ENCODE results near the gene SUMO3.
"Not testable (repeated sequence)": the region's sequence is repeated elsewhere in the genome, so short reads cannot be mapped to it uniquely, and the experiment has no call there.

The SUMO3 gene

DNA sequence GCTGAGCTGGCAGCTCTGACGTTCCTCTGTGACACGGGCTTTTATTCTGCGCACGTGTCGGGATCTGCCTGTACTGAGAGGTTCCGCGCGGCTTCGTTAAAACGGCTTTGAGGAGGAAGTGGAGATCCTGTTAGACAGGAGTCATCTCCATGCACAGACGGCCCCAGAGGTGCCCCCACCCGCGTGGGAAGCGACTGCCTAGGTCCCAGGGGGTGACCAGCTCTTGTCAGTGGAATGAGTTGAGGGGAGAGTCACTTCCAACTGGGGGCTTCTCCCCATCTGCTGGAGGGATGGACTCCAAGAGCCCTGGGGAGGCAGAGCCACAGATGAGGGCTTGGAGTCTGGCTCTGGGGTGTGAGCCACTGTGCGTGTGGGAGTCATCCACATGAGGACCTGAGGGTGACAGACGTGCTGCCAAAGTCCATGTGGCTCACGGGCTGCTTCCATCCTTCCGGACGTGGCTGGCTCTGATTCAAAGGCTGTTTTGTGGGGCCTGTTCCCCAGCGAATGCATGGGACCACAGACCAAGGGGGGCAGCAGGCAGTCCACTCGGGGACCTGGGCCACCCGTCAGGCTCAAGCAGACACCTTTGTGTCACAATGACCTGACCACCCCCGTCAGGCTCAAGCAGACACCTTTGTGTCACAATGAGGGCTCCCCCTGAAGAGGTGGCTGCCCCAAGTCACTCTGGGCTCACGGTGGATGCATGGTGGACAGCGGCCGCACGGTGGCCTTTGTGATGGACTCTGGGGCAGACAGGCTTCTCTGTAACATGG is 28.8 kb upstream of the SUMO3 start:
- peak; percentile 37 for DNase-seq (ENCODE audit: low read depth)

DNA sequence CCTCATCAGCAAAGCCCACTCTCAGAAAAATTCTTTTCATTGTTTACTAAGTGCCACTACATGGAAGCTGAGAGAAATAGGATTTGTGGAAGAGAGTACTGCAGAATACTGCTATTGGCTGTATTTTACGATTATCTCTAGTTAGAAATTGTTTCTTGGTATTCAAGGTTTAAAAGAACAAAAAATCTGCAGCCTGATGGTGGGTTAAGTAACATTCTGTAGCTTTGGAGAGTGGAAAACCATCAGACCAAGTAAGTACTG is 28.3 kb upstream of the SUMO3 start:
- no peak for DNase-seq (ENCODE audit: low read depth)

DNA sequence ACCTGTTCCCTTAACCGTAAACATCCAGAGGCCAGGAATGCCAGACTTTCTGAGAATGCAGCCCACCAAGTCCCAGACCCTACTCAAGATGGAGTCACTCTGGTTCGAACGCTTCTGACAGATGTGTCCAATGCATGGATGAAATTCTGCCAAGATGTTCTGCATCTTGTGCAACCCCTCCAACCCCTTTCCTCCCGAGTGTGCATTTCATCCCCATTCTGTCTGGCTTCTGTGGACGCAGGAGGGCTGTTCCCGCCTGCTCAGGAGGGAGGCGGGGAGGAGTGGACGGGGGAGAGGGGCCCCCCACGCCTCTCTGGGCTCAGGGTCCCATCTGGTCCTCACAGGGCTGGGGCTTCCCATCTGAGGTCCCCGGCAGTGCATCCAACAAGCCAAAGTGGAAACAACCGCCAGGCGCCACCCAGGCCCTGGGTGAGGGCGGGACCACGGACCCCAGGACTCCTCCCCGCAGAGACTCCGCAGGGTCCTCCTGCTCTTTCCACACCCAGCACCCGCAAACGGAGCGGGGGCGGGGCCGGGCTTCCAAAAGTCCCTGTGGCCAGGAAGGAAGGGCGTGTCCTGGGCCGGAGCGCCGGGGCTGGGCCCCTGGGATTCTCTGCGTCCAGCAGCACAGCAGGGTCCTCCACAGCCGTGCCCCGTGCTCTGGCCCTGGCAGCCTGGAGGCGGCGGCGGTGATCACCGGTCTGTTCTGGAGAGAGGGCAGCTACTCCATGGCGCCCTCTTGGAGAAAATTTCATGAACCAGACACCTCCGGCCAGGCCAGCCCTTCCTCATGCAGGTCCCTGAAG is 27.8 kb upstream of the SUMO3 start:
- DNase-seq (ENCODE audit: low read depth): peak; percentile 63

DNA sequence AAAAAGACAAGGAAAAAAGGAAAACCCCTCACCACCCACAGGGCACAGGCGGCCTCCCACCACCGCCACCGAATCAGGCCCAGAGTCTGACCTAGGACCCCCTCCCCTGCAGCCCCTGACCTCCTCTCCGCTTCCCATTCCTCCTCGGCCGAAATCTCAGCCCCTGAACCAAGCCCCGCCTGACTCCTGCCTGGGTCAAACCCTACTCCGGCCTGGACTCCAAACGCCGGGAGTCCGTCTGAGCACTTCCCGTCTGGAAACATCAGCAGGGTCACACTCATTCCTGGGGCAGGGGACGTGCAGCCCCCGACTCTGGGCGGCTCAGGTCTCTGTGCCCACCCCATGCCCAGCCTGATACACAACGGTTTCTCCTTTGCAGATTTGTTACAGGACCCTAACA is 26.4 kb upstream of the SUMO3 start:
- no peak for DNase-seq (ENCODE audit: low read depth)

DNA sequence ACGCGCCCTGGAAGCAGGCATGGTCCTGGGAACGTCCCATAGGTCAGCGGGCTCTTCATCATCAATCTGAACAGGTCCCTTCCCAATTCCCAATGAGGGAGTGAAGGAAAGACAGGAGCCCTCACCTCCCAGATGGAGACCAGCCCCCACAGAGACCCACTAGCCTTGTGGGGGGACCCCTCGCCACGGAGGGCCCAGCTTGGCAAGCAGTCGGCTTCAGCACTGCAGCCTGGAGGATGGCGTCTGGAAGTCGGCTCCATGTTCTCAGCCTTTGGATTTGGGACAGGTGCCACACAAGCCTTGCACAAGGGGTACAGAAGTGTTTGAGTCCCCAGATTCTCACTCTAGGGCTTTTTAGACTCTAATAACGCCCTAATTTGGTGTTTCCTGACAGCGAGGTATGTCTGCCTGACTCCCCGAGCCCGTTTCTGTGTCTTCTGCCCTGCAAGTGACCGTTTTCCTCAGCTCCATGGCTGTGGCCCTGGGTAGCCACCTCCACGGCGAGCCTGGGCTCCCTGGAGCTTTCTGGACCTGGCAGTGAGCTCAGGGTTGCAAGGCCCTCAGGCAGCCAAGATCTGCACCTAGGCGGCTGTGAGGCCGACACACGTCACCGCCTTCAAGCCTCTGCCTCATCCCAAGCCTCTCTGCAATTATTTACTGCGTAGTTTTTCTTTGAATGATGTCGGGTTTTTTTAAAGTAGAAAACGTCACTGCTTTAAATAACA is 25.0 kb upstream of the SUMO3 start:
- DNase-seq (ENCODE audit: low read depth): no peak

DNA sequence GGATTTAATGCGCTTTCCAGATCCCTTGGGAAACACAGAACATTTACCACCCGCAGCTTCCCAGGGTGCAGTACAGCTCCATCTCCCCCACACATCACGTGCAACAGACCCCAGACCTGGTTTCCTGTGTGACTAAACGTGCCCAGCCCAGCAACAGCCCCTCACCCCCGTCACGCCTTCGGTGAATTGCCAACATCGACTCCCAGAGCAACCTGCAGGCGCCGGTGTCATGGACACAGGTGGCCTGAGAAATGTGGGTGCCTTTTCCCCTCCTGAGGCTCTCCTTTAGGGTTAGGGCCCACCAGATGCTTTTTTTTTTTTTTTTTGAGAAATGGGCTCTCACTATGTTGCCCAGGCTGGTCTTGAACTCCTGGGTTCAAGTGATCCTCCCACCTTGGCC is 24.2 kb upstream of the SUMO3 start:
- no peak for DNase-seq (ENCODE audit: low read depth)

DNA sequence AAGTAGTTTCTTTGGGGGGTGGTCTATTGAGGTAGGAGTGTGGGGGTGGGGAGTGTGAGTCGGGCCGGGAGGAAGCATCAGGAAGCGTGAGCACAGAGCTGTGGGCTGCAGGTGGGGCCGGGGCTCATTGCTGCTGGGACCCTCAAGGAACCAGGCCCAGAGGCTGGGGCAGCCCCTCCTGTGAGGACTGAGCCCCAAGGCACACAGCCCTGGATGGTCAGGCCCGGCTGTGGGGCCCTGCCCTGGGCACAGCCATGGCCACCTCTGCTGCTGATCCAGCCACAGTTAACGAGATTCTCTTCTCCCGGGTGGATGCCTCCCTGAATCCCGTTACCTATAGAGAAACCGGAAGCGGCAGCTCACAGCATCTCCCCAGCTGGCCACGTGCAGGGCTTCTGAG is 22.9 kb upstream of the SUMO3 start:
- DNase-seq (ENCODE audit: low read depth): no peak

DNA sequence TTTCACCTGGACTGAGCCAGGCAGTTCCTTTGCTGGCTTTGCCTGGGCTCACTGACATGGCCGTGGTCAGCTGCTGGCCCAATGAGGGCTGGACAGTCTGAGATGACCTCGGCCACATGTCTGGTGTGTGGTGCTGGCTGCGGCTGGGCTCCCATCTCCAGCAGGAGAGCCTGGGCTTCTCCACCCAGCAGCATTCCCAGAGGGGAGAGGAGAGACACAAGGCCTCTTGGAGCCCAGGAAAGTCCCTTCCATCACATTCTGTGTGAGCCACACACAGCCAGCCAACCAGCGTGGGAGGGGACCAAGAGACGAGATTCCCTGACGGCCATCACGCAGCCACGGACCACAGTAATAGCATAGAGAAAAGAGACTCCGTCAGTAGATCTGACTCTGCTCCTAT is 21.1 kb upstream of the SUMO3 start:
- DNase-seq (ENCODE audit: low read depth): no peak

DNA sequence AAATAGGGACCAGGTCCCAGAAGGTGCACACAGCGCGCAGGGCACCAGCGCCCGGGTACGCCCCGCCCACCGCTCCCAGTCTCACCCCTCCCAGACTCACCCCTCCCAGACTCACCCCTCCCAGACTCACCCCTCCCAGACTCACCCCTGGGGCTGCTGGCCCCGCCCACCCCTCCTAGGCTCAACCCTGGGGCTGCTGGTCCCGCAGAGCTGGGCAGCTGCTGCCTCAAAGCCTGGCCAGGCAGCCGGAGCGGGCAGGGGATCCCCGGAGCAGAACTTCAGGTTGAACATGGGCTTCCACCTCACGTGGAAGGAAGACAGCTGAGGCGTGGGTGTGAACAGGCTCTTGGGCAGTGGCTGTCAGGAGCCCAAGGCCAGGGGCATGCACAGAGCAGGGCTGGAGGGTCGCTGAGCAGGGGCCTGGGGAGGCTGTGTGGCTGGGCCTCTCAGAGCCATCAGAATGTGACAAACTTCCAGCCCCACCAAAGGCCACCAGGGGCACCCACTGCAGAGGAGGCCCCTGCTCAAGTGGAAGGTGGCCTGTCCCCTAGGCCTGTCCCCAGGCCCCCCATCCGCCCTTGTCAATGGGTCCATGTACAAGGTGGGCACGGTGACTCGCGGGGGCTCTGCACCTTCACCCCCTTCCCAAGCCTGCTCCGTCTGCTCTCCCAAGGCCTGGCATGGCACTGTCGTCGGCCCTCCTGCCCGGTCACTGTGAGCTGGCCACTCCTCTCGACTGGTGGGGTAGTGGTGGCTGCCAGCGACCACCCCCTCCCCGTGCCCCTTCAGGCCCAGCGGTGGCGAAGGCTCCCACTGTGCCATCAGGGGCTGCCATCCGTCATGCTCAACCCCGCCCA is 20.4 kb upstream of the SUMO3 start:
- DNase-seq (ENCODE audit: low read depth): no peak

DNA sequence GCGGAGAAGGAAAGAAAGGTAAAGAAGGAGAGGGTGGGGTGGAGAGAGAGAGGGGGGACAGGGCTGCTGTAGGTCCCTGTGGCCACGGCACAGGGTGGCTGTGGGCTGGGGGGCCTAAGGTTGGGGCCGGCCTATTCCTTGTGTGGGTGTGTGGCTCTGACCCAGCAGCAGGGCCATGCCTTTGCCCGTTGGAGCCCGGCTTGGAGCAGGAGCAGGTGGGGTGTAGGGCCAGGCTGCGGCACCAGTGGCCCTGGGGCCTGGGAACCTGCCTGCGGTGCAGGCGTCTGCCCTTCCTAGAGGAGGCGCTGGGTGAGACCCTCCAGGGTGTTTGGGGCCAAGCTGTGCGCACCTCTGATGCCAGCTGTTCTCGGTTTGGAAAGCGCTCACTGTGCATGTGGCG is 19.7 kb upstream of the SUMO3 start:
- no peak for DNase-seq (ENCODE audit: low read depth)

DNA sequence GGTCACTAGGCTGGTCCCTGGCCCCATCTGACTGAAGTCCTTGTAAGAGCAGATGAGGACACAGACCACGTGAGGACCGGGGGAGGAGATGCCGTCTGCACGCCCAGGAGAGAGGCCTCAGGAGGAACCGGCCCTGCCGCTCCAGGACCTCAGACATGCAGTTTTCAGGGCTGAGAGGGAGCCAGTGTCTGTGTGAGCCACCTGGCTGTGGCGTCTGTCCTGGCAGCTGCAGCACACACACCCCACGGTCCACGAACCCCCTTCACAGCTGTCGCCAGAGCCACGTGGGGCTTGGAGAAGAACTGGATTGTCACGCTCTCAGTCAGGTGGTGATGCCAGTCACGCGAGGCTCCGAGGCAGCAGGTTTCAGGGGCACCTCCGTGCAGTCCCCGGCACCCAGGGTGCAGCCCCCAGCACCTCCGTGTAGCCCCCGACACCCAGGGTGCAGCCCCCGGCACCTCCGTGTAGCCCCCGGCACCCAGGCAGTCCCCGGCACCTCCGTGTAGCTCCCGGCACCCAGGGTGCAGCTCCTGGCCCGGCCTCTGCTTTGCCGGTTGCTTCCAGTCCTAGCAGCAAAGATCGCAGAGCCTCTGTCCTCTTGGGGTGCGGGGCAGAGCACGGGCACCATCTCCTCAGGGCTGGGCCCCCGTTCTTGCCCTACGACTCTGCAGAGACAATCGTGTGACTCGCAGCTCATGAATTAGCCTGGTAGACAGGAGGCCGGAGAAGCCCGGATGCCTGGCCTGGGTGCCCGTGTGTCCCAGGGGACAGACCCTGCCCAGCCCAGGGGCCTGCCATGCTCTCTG is 19.0 kb upstream of the SUMO3 start:
- peak; percentile 54 for DNase-seq (ENCODE audit: low read depth)

DNA sequence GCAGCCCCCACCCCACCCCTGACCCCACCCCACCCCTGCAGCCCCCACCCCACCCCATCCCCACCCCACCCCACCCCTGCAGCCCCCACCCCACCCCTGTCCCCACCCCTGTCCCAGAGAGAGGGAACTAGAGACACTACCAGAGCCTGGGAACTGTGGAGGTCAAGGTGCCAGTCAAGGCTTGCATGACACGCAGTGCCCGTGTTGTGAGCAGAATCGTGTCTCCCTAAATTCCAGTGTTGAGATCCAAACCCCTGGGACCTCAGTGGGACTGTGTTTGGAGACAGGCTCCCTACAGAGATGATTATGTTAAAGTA is 18.4 kb upstream of the SUMO3 start:
- DNase-seq (ENCODE audit: low read depth): no peak

DNA sequence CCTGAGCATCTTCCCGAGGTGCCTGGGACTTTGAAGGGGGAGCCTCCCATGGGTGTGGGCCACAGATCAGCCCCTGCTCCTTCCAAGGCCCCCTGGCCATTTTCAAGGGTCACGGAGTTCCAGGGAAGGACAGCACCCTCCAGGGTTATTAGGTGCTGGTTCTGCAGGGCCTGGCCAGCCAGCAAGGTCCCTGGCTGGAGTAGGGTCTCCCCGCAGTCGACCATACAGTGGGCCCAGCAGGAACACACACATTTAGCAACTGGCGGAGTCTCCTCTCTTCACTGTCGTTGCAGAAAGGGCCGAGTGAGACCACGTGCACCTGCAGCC is 17.7 kb upstream of the SUMO3 start:
- no peak for DNase-seq (ENCODE audit: low read depth)

DNA sequence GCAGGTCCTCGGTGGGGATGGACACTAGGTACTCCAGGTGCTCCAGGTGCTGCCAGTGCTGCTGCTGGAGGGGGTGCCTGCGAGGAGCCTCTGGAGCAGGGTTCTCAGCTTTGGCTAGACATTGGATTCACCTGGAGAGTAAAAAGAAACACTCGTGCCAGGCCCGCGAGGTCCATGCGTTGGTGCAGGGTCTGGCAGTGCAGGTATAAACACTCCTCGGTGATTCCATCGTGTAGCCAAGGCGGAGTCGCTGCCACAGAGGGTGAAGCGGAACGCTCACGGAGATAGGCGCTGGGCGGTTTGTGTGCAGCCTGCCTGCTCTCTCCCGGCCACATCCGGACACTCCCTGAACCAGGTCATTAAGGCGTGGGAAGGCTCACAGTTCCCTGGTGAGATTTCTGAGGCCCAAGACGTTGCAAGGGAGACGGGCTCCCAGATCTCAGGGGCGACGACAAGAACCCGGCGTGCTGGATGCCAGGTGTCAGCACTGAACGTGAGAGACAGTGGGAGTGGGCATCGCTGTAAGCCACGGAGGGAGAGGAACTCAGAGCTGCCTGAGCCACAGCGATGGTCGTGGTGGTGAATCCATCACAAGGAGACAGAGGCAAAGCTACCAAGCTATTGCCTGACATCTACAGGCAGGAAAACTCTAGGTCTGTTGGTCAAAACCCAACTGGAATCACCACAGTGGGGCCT is 17.2 kb upstream of the SUMO3 start:
- DNase-seq (ENCODE audit: low read depth): no peak

DNA sequence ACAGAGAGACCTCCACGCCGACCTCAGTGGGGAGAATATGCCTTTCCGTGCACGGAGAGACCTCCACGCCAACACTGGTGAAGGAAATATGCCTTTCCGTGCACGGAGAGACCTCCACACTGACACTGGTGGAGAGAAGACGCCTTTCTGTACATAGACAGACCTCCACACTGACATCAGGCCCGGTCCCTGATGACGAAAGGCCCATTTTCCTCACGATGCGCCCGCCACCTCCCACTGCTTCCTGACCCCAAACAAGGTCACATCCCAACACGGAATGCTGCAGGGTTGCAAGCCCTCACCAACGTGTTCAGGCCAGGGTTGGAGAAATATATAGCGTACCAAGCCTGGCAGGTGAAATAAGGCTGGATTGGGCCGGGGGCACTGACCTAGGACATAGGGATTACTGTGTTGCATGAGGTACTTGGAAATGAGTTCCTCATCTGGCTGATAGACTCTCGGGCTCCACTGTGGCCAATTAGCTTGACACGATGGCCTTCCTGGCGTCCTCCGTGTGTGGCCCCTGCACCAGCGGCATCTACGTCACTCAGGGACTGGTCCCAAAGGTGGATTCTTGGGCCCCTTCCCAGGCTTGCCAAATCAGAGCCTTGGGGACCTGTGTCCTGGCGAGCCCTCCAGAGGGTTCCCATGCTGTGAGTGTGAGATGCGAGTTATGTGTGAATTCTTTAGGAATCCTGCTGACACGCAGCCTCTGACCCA is 16.5 kb upstream of the SUMO3 start:
- DNase-seq (ENCODE audit: low read depth): no peak

DNA sequence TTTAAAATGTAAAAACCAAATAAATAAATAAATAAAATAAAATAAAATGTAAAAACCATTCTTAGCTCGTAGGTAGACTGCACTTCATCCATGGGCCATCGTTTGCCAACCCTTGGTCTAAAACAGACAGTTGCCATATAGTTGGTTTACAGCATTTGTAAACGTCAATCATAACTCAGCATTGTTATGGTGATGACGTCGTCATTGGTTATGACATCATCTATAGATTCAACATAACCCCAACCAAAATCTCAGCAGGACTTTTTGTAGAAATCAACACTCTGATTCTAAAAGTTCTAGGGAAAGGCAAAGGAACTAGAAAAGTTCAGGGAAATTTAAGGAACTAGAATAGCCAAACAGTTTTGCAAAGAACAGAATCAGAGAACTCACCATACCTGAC is 15.8 kb upstream of the SUMO3 start:
- DNase-seq (ENCODE audit: low read depth): no peak

DNA sequence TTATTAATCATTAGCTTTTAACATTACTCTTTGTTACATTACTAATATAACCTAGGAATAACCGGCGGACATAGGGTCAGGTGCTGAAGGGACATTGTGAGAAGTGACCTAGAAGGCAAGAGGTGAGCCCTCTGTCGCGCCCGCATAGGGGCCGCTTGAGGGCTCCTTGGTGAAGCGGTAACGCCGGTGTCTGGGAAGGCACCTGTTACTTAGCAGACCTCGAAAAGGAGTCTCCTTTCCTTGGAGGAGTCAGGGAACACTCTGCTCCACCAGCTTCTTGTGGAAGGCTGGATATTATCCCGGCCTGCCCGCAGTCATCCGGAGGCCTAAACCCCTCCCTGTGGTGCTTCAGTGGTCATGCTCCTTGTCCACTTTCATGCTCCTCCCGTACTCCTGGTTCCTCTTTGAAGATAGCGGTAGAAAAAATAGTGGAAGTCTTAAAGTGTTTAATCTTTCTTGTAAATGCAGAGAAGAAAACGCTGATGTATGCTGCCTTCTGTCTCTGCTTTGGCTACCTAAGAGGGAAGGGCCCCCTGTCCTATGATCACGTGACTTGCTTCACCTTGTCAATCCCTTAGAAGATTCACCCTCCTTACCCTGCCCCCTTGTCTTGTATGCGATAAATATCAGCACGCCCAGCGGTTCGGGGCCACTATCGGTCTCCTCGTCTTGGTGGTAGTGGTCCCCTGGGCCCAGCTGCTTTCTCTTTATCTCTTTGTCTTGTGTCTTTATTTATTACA is 14.8 kb upstream of the SUMO3 start:
- DNase-seq (ENCODE audit: low read depth): not testable (repeated sequence)

DNA sequence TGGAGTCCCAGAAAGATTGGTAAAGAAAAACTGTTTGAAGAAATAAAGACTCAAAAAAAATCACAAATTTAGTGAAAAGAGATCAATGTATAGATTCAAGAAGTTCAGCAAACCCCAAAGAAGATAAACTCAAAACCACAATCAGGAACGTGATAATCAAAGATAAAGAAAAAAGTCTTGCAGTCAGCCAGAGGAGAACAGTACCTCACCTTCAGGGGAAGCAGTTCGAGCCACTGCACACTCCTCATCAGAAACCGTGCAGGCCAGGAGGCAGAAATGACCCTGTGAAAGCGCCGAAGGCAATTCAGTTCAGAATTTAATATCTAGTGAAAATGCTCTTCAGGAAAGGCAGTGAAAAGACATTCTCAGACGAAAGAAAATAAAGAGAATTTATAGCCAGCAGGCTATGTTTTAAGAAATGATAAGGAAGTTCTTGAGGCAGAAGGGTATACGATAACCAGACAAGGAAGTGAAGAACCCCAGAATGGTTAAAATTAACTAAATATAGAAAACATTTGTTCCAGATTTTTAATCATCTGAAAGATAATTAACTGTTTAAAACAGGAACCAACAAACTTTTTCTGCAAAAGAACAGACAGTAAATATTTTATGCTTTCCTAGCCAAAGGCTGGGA is 13.5 kb upstream of the SUMO3 start:
- no peak for DNase-seq (ENCODE audit: low read depth)

DNA sequence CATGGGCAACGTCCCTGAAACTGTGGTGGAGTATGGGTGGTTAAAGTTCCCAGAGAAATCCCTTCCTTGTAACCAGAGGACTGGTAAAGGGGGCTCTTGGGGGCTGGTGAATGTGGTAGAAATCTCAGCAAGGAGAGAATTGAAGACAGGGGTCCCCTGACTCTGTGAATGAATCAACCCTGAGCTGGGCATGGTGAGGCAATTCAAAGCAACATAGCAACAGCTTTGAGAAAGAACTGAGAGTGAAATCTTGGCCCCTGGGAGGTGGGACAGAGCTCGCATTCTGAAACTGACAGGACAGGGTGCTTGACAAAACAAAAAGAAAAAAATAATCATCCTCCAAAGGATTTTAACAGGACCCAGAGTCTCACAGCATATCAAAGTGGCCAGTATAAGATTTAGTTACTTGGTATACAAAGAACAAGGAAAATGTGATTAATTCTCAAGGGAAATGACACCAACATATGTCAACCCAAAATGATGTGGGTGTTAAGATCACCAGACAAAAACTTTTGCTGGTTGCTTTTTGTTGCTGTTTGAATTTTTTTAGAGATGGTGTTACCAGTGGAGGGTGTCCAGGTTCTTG is 11.7 kb upstream of the SUMO3 start:
- no peak for DNase-seq (ENCODE audit: low read depth)
